NCI-H2107 (cell line): ENCODE data around the gene DDX1.

ENCODE experiments used
- DNase-seq: peaks from one replicate; lab custom pipeline; 2025; lab: John Stamatoyannopoulos, UW

DDX1 gene

DNA sequence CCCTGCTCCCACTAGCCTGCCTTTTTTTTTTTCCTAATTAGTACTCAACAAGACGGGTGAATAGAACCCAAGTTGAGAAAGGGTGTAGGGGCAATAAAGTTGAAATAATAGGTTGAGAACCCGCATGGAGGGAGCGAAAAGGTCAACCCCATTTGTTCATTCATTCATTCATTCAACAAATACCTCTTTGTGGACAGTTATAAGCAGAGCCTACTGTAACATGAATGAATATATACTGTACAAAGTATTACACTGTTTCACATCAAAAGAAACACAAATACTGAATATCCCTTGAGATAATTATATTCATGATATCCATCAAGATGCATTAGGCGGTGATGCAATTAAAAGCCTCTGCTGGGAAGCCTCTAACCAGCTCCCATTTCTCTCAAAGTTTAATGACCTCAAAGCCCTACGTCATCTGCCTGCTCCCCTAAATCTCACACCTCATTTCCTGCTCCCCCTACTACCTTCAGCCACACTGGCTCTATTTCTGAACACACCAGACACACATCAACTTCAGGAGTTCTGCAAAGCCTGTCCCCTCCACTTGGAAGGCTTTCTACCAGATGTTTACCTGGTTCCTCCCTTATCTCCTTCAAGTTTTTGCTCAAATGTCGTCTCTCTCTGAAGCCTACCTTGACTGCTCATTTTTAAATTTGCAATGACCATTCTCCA lies 29.2 kb upstream of the DDX1 start:
- DNase-seq = no peak

GRCh38 chr2:15563227-15564100 lies 28.2 kb upstream of the DDX1 start:
- no peak for DNase-seq

GRCh38 chr2:15565392-15565791 lies 26.3 kb upstream of the DDX1 start:
- DNase-seq = no peak

DNA sequence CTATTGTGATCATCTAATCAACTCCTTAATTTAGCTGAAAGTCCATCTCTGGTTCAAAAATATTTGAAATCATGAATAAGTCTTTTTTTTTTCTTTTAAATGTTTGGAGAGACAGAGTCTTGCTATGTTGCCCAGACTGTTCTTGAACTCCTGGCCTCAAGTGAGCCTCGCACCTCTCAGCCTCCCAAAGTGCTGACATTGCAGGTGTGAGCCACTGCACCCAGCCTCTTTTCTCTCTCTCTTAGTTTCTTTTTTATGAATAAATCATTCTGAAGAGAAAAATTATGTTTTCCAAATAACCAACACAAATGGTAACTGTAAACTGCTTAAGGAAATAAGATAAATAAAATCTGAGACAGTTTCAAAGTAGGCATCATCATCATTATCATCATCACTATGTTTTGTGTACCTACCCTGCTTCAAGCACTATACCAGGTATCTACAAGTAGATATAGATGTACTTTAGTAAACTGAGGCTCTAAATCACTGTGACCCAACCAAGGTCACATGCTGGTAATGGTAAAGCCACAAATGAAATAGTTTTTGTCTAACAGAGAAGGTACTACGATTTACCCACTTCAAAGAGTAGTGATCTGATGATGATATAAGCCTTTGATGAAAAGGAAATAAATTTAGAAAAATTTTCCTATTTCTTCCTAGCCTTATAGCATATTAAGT lies 25.5 kb upstream of the DDX1 start:
- DNase-seq = no peak

DNA sequence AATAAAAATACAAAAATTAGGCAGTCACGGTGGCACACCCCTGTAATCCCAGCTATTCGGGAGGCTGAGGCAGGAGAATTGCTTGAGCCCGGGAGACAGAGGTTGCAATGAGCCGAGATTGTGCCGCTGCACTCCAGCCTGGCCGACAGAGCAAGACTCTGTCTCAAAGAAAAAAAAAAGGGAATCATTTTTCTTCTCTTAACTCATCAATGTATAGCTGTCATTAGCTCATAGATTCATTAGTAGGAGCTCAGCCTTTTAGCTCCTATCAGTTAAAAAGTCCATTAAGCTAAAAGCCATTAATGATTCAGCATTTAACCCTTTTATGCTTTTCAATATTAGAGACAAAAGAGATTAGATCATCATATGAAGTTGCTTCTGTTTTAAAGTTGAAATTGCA lies 24.8 kb upstream of the DDX1 start:
- DNase-seq = no peak

GRCh38 chr2:15568874-15569273 lies 22.8 kb upstream of the DDX1 start:
- DNase-seq = no peak

GRCh38 chr2:15570104-15570503 lies 21.6 kb upstream of the DDX1 start:
- no peak for DNase-seq

GRCh38 chr2:15571729-15572128 lies 19.9 kb upstream of the DDX1 start:
- no peak for DNase-seq

DNA sequence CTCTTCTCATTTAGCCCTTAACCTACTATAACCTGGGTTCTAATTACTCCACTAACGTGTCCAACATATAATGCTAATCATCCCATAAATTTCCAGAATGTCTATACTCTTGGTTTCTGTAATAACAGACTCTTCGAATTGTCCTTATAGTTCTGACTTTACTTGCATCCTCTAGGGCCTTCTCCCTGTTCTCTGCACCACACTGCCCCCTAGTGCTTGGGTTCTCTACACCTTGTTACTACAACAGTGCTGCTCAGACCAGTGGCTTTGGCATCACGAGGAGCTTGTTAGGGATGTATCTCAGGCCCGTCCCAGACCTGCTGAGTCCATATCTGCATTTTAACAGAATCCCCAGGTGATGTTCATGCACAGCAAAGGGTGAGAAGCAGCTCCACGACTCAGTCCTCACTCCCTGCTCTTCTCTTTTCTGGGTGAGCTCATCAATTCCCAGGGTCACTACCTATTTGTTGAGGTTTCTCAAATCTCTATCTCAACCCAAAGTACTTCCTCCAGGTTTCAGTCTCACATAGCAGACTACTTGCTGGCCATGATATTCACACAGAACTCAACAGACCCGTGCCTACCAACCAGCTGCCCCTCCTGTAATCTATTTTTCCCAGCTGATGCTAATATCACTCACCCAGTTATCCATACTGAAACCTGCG lies 14.5 kb upstream of the DDX1 start:
- peak; percentile 65 for DNase-seq

DNA sequence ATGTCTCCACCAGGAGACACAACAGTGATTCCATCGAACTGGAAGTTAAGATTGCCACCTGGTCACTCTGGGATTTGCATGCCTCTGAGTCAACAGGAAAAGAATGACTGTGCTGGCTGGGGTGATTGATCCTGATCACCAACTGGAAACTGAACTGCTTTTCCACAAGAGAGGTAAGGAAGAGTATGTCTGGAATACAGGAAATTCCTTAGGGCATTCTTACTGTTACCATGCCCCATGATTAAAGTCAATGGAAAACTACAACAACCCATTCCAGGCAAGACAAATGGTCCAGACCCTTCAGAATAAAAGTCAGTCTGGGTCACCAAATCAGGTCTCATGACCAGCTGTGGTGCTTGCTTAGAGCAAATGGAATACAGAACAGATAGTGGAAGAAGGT lies 12.0 kb upstream of the DDX1 start:
- DNase-seq = no peak

DNA sequence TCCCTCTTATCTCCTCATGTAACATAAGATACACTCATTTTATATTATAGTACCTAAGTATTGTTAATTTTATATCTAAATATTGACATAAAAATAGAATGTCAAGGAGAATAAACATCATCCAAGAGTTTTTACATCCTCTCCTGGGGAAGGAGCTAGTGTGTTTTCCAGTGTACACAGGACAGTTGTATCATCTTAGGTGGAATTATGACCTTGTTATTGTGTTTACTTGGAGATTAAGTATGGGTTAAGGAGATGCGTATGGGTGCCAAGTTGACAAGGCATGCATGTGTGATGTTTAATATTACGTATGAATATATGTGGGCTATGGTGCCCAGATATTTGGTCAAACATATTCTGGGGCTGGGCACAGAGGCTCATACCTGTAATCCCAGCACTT lies 11.2 kb upstream of the DDX1 start:
- DNase-seq = no peak

DNA sequence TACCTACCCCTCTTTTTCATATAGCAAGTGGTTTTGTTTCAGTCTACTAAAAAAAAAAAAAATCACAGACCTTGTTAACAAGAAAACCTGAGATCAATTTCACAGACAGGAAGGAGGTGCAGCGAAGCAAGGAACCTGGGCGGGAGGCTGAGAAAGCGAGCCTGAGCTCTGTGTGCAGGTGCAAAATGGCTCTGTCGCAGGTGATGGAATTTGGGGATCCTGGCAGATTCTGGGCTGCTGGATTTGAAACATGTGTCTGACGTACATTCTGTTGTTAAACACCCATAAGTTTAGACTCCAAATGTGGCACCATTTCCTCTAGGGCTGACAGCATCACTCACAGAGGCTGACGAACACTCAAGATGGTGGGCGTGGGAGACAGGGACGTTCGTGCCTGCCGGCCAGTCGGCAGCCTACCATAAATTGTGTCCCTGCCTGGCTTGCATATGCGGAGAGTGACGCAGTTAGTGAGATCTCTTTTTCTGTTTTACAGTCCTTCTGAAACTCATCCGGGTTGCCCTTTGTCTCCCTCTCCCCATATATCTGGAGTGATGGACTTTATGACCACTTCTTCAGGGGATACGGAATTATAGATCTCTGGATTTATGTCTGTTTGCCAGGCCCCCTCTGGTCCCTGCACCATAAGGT lies 8.8 kb upstream of the DDX1 start:
- no peak for DNase-seq

- no peak for DNase-seq
Observed at GRCh38 chr2:15583826-15584225, 7.8 kb upstream of the DDX1 start.

- DNase-seq = no peak
Observed at GRCh38 chr2:15584316-15584715, 7.4 kb upstream of the DDX1 start.

- DNase-seq = no peak
Observed at GRCh38 chr2:15584767-15585469, 6.8 kb upstream of the DDX1 start.

DNA sequence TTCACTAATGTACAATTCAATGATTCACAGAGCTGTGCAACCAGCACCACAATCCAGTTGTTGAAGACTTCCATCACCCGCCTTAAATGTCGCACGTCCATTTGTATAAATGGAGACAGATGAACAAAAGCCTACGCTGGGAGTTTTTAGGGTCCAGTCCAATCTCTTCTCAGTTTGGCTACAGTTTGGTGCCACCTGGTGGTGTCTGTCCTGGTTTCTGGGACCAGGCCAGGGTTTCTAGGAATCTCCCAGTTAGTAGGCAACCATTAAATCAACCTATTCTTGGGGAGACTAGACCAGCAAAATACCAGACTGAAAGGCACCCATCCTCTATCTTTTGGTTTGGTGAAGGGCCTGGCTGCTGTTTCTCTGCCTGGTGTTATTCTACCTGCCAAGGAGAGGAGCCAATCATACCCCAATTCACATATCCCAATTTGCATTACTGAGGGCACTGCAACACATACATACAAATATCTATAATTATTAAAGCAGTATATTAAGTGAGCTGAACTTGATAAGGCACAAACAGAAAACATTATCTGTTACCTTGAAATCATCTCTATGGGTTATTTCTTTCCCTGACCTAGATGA lies 3.2 kb upstream of the DDX1 start:
- DNase-seq = peak; percentile 63

GRCh38 chr2:15591373-15591691 lies 336 bp upstream of the DDX1 start:
- DNase-seq = no peak

DNA sequence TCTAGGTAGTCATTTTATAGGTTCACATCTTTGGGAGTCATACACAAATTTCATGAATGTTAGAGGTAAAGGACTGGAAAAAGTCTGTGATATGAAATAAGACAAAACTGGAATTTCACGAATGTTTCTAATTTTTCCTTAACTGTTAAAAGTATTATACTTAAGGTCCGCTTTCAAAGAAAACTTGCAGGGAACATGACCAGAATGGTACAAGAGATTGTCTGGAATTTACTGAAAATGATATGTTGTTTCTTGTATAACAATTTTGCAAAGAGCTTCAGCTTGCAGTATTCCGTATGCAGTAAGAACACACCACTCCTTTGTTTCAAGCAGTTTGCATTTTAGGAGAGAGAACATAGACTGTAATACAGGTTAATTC lies 1.6 kb downstream of the DDX1 start:
- DNase-seq = no peak

- DNase-seq = no peak
Observed at GRCh38 chr2:15594291-15595256, 2.9 kb downstream of the DDX1 start.

DNA sequence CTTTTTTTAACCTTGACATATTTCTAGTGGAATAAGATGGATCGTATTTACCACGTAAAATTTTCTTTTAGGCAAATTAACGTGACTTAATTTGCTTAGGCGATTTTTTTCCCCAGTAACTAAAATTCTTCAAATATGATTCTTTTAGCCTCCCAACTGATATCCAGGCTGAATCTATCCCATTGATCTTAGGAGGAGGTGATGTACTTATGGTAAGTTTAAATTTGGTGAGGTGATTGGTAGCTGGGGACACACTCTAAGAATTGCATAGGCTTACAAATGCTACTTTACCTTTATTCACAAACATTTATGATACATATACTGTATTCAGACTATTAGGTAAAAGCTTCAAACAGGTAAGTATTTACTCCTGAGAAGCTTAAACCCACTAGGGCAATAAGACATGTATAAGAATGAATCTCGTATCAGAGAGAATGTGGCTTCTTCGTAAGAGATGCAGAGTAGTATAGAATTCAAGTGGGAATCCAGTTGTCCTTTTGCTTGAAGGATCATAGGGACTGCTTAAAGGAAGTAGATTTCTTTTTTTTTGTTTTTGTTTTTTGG lies 3.8 kb downstream of the DDX1 start:
- DNase-seq = no peak
